ENCODE results near the gene XPO6. TPM values are rescaled to one million over a fixed set of nuclear protein-coding genes. Genes with fewer than 3 reads are reported as not detected.

Gene XPO6
- total RNA-seq, 3 donors from 2014 or later (not counting 1 experiment from before 2014, with no cell fraction given): 233 to 321 (median 240) TPM

DNA sequence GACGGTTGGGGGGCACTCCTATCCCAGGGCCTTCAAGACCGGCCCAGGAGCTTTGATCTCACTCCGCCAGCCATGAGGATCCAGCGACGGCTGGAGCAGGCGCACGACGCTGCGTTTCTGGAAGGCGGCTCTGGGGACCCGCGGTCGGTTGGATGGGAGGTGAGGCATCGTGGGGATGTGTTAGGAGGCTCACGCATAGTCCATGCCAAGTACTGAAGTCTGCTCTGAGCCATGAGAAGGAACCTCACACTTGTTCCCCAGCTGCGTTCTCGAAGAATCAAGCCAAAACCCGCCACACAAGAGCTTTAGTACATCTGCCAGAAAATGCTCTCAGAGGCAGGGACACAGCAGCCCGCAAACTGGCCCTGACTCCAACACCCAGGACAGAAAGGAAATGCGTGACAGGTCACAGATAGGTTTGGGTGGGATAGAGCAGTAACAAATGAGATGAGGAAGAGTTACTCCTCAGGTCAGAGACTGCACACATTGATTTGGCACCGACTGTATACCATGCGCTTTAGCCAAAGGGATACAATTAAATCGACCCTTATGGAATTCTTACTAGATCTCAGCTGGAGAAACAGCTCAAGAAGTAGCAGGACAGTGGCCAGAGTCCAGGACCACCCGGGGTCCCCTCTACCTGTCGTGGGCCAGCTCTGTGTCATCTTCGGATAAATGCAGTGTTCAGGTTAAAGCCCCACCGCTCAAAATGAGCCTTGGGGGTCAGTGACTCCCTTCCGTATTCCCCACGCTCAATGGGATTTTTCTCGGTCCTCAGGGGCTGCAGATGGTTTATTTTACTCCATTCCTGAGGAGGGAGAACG, 141.6 kb downstream of the XPO6 start:
- Histone ChIP-seq H3K9me3 (ENCODE audit: control insufficient read depth, insufficient read depth, low read length) (no peaks in the 10 kb centered on the region), H3K36me3 (ENCODE audit: control insufficient read depth, insufficient read depth, low read length) (no peaks in the 10 kb centered on the region), H3K4me1 (ENCODE audit: control insufficient read depth, insufficient read depth, low read length) (no peaks in the 10 kb centered on the region), H3K4me3 (ENCODE audit: low read length) (no peak overlapping the region), H3K27me3 (ENCODE audit: control insufficient read depth, insufficient read depth, low read length) (no peaks in the 10 kb centered on the region), H3K27ac (ENCODE audit: low read length) (no peak overlapping the region)
- Mint-ChIP-seq H3K36me3 (no peaks in the 10 kb centered on the region), H3K9me3 (no peaks in the 10 kb centered on the region), H3K27ac (no peak overlapping the region), H3K27me3 (ENCODE audit: low read depth in 2 of 2) (peaks cover 12 to 16% of the 10 kb centered on the region in 2 donors), H3K4me1 (no peaks in the 10 kb centered on the region), H3K4me3 (no peak overlapping the region)
- 78% methylated on average over 31 of the region's 31 CpGs for WGBS (ENCODE audit: insufficient coverage)
- DNase-seq (no peak), ATAC-seq (peak in 1 of 3 donors; percentile 17)
- intact Hi-C loops (cut with micrococcal nuclease): loop anchor here (1.0 to 5.0 kb wide), 4 partner anchors 97 to 463 kb away; no protein-coding TSS in a partner anchor
- TF ChIP-seq, protein P1, sequence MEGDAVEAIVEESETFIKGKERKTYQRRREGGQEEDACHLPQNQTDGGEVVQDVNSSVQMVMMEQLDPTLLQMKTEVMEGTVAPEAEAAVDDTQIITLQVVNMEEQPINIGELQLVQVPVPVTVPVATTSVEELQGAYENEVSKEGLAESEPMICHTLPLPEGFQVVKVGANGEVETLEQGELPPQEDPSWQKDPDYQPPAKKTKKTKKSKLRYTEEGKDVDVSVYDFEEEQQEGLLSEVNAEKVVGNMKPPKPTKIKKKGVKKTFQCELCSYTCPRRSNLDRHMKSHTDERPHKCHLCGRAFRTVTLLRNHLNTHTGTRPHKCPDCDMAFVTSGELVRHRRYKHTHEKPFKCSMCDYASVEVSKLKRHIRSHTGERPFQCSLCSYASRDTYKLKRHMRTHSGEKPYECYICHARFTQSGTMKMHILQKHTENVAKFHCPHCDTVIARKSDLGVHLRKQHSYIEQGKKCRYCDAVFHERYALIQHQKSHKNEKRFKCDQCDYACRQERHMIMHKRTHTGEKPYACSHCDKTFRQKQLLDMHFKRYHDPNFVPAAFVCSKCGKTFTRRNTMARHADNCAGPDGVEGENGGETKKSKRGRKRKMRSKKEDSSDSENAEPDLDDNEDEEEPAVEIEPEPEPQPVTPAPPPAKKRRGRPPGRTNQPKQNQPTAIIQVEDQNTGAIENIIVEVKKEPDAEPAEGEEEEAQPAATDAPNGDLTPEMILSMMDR (IDR thresholded peaks at IDR 0.05): no peak

- Mint-ChIP-seq H3K4me1 (no peaks in the 10 kb centered on the region), H3K27me3 (ENCODE audit: low read depth in 2 of 2) (peaks cover 20 to 24% of the 10 kb centered on the region in 2 donors), H3K27ac (no peak overlapping the region), H3K9me3 (no peaks in the 10 kb centered on the region), H3K4me3 (no peak overlapping the region), H3K36me3 (no peaks in the 10 kb centered on the region)
- Histone ChIP-seq H3K27ac (ENCODE audit: low read length) (no peak overlapping the region), H3K27me3 (ENCODE audit: control insufficient read depth, insufficient read depth, low read length) (no peaks in the 10 kb centered on the region), H3K9me3 (ENCODE audit: control insufficient read depth, insufficient read depth, low read length) (no peaks in the 10 kb centered on the region), H3K36me3 (ENCODE audit: control insufficient read depth, insufficient read depth, low read length) (no peaks in the 10 kb centered on the region), H3K4me3 (ENCODE audit: low read length) (no peak overlapping the region), H3K4me1 (ENCODE audit: control insufficient read depth, insufficient read depth, low read length) (no peaks in the 10 kb centered on the region)
- TF ChIP-seq, protein P1 (IDR thresholded peaks at IDR 0.05): no peak
- intact Hi-C loops (cut with micrococcal nuclease): no loop called here
- ATAC-seq (no peak), DNase-seq (no peak)
- WGBS (ENCODE audit: insufficient coverage): 82% methylated on average over 7 of the region's 7 CpGs
These were observed 142.8 kb downstream of the XPO6 start for GRCh38 chr16:28068976-28069375.

DNA sequence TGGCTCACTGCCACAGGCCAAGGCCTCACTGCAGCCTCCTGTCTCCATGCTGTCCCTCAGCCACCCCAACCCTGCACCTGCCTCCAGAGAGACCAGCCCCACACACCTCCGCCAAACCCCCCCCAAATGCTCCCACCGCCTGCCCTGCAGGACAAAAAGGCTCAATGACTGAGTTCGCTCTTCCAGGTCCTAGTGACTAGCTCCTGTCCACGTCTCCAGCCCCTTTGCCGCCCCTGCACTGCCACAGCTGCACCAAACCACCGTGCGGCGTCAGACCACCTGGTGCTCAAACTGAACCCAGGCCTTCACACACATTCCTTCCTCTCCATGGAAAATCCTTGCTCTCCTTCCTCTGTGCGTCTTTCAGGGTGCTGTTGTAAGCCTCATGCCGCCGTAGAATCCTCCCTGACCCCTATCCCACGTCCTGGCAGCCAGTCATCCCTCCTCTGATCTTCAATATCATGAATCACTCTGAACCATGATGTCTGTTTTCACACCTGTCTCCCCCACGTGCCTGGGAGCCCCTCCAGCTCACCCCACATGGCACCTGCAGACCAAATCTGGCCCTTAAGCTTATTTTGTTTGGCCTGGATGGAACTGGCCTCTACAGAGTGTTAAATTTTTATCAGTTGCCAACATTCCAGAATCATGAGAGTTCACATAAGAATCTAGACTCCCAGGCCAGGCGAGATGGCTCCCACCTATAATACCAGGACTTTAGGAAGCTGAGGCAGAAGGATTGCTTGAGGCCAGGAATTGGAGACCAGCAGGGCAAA, 144.0 kb downstream of the XPO6 start:
- WGBS (ENCODE audit: insufficient coverage): 79% methylated on average over 14 of the region's 14 CpGs
- H3K9me3 Mint-ChIP-seq: no peaks in the 10 kb centered on the region

More for the DNA sequence above, 144.0 kb downstream of the XPO6 start:
- Histone ChIP-seq H3K4me1 (ENCODE audit: control insufficient read depth, insufficient read depth, low read length) (no peaks in the 10 kb centered on the region), H3K27ac (ENCODE audit: low read length) (no peak overlapping the region), H3K4me3 (ENCODE audit: low read length) (no peak overlapping the region), H3K36me3 (ENCODE audit: control insufficient read depth, insufficient read depth, low read length) (no peaks in the 10 kb centered on the region), H3K9me3 (ENCODE audit: control insufficient read depth, insufficient read depth, low read length) (no peaks in the 10 kb centered on the region), H3K27me3 (ENCODE audit: control insufficient read depth, insufficient read depth, low read length) (no peaks in the 10 kb centered on the region)
- TF ChIP-seq, protein P1 (IDR thresholded peaks at IDR 0.05): no peak
- H3K36me3 Mint-ChIP-seq: no peaks in the 10 kb centered on the region
- ATAC-seq: no peak
- no peak overlapping the region for H3K27ac Mint-ChIP-seq
- H3K4me3 Mint-ChIP-seq: no peak overlapping the region
- DNase-seq: no peak
- intact Hi-C loops (cut with micrococcal nuclease): no loop called here
- peaks cover 20 to 24% of the 10 kb centered on the region in 2 donors for H3K27me3 Mint-ChIP-seq (ENCODE audit: low read depth in 2 of 2)
- H3K4me1 Mint-ChIP-seq: no peaks in the 10 kb centered on the region
